GM12892 (cell line): ENCODE results near the gene LRRC51.

Experiments
- POLR2A ChIP-seq: IDR thresholded peaks from 2 replicates; pipeline ENCODE4 v1.6.1; 2011; ENCODE audit warnings: low read depth, low read length, control low read depth
- TAF1 ChIP-seq: IDR thresholded peaks from 2 replicates; pipeline ENCODE4 v1.6.1; 2011; ENCODE audit warnings: low read depth, mild to moderate bottlenecking, control low read depth, low read length, borderline replicate concordance

DNA sequence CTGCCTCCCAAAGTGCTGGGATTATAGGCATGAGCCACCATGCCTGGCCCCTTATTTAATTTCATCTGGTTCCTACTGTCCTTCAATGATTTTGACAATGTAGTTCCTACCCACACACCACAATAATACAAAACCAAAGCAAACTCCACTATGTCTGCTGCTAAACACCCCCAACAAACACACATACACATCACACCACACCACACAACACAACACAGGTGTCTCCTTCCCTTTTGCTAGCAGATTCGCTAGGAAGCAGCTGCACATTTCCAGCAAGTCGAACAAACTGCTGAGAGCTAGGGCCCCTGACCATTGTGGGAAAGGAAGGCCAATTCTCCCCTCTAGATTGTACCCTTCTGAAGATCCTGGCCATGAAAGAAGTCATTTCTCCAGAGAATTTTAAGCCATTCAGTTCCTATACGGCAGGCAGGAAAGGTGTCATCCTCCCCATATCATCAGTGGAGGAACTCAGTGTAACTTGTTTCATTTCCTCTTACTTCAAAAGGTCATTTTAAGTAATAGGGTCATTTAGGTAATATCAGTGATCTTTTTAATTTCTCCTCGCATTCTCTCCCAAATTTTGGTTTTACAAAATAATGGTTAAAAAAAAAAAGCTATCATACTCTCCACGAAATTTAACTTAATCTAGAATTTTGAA is 18.8 kb upstream of the LRRC51 start:
- no peak for TF ChIP-seq POLR2A
- TF ChIP-seq TAF1, result no peak
